HL-60/S4 (cell line): ENCODE measurements around the gene UBASH3B.

ENCODE experiments used
- in situ Hi-C: fragments of 300-500 bp; cut with MboI; formaldehyde crosslinking; loops from 2 replicates; pipeline ENCODE4 v1.14.3; 2022; ENCODE audit warnings: low sequenced_read_pairs

UBASH3B gene

DNA sequence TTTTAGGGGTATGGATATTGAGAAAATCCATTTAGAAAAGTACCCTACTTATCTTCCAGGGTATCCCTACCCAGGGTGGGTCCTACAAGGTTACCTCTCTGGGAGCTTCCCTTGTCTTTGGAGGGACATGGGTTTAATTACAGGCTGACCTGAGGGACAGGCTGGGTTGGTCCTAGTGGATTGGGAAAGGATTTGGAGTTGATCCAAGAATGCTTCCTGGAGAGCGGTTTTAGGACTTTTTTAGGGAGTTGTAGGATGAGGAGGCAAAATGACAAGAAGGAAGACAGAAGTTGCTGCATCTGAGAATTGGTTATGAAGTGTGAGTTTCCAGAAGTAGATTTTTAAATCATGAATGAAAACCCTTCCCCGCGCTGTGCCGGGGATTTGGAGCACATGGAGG, 121.0 kb downstream of the UBASH3B start:
- in situ Hi-C loops: no loop called here

DNA sequence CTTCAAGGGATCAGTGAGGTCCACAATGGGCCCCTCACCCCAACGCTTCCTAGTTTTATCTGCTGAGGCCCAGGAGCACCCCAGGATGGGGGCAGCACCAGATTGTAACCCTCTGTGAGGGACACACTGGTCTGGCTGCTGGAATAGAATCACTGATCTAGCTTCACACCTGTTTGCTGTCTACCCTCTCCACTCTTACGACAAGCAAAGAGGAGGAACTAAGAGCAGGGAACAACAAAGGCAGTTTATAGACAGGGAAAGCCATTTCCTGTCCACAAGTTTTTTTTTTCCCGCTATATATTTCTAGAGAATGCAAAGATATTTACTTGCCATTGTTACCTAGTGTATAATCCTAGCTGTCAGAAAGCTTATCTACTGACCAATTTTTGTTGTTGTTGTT, 121.8 kb downstream of the UBASH3B start:
- in situ Hi-C loops: no loop called here

DNA sequence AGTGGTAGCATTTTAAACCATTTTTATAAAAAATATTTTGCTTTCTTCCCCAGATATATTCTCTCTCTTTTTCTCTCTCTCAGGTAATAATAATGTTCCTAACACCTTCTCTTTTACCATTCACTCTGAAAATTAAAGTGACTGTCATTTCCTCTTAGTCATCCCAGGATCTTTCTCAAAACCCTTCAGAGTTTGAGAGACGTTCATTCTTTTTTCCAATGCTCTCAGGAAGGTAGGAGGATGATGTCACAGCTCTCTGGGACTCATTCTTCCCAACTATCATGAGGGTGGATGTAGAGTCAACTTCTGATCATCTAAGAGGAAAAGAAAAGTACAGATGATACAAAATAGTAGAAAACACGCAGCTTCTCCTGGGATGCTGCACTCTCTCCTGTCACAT, 122.6 kb downstream of the UBASH3B start:
- in situ Hi-C loops: no loop called here

DNA sequence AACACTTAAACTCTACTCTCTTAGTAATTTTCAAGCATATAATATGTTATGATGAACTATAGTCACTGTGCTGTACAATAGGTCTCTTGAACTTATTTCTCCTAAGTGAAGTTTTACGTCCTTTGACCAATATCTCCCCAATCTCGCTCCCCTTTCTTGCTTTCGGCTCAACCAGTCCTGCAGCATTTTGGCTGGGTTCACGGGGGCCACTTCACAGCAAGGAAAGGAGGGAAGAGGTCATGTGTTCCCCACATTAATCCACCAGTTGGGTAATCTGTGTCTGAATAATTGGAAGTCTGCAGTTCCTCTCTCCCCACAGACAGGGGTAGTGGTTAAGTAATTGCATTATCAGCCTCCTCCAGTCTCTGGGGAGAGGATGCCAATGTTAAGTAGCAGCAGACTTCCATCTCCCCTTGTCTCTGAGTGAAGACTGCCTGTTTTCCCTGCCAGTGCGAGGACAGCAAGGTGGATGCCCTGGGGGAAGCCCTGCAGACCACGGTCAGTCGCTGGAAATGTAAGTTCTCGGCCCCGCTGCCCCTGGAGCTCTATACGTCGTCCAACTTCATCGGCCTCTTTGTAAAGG, 123.6 kb downstream of the UBASH3B start:
- in situ Hi-C loops: no loop called here

DNA sequence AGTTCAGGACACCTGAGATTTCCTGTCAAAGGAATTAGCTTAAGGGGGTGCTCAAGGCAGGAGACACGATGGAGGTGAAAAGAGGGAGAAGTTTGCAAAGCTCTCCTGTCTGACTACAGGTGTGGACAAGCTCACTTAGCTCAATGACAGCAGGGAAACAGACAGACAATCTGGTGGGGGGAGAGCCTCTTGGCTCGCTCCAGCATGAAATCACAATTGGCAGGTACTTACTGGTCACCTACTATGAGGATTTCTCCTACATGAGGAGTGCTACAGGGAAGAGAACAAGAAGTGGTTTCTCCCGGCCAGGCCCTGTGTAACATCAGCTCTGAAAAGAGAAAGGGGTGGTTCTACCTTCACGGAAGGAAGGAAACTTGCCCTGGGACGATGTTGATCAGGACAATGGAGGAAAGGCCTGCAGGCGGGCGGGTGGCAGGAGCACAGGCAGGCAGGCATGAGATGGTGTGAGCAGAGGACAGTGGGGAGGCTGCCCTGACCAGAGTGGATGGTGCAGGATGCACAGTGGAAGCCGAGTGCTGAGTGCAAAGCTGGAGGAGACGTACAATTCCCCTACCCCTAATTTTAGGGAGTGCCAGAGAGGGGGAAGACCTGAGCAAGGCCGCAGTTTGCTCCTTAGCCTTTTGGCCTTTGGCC, 124.9 kb downstream of the UBASH3B start:
- in situ Hi-C loops: no loop called here

DNA sequence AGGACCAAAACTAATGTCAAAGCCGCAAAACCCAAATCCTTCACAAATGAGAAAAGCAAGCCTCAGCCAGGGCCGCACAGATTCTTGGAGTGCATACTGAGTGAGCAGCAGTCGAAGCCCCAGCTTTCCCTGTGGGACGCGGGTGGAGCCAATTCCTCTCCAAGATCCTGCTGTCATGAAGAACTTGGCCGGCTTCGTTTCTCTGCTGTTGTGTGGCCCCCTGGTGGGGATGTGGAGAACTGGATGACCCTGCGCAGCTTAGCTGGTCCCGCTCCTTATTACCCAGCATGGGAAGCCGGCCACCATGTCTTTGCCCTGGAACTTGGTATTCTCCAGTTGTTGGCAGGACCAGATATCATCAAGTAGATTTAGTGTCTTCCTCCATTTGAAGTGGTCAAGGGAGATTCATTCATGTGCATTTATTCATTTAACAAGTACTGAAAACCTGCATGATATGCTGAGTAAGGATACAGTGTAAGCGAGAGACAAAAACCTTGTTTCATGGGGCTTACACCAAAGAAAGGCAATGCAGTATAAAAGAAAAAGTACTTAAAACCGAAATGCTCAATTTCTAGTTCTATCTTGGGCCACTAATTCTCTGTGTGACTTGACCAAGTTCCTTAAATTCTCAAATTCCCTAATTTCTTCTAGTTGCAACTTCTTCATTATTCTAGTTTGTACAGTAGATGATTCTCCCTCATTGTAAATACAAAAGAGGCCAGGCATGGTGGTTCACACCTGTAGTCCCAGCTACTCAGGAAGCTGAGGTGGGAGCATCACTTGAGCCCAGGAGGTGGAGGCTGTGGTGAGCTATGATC, 126.1 kb downstream of the UBASH3B start:
- in situ Hi-C loops: no loop called here

DNA sequence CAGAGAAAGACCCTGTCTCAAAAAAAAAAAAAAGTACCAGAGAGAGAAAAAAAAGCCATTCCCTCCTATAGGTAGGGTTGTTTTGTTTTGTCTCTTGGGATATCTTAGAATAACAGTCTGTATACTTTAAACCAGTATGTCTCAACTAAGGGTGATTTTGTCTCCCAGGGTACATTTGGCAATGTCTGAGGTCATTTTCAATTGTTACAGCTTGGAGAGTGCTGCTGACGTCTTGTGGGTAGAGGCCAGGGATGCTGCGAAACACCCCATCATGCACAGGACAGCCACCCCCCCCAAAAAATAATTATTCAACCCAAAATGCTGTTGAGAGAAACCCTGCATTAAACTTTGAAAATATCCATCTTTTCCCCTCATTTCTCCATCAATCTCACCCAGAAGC, 126.7 kb downstream of the UBASH3B start:
- in situ Hi-C loops: no loop called here

DNA sequence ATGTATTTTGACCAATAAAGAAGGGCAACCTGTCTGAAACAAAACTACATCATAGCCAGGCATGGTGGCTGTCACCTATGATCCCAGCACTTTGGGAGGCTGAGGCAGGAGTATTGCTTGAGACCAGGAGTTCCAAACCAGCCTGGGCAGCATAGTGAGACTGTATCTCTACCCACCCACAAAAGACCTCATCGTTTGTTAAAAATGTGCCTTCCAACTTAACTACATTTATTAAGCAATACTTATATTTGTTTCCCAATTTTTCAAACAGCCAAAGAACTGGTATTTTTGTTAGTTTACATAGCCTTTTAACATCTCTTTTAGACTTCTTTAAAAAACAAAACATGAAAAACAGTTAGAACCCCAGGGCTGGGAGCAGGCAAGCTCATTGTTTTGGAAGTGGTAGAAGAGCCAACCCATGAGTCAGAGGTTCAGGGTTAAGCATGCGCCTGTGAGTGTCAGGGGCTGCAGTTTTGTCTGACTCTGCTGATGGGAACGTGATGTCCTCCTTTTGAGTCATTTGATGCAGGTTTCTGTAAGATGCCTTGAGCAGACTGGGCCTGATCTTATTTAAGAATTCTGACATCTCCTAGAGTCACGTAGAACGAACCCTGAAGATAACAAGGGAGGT, 128.9 kb downstream of the UBASH3B start:
- in situ Hi-C loops: no loop called here

DNA sequence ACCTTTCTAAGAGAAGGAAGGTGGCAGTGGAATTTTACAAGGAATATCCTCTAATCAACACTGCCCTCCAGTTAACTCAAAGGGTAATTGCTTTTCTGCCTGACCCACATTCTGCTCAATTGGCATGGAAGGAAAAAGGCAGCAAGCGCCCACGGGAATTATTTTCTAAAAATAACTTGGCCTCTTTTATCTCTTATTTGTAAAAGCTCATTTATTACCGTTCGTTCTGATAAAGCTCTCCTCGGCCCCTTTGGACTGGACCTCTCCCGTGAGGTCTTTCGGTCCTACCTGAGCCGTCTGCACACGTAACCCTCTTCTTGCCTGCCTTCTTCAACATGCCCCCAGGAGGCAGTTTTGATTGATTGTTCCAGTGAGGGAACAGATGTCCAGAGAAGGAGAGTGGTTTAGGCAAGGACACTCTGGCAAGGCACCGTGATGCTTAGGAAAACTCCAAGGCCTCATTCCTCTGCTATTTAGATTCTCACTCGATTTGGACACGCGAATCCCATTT, 129.6 kb downstream of the UBASH3B start:
- in situ Hi-C loops: no loop called here

DNA sequence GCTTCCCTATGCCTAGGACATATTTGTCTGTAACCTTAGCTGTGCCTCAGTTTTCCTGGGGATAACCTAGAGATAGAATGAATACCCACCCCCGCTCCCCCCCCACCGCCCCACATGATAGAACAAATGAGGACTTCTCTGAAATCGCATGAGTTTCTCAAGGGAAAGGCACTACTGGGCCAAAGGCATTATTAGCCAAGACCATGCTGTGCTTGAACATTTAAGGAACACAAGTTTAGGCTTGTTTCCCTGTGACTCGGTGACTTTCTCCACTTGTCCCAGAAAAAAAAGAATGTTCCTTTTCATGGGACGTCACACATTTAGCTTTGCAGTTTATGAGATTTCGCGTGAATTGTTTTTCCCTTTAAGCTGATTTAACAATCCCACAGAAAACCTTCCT, 131.4 kb downstream of the UBASH3B start:
- in situ Hi-C loops: no loop called here

DNA sequence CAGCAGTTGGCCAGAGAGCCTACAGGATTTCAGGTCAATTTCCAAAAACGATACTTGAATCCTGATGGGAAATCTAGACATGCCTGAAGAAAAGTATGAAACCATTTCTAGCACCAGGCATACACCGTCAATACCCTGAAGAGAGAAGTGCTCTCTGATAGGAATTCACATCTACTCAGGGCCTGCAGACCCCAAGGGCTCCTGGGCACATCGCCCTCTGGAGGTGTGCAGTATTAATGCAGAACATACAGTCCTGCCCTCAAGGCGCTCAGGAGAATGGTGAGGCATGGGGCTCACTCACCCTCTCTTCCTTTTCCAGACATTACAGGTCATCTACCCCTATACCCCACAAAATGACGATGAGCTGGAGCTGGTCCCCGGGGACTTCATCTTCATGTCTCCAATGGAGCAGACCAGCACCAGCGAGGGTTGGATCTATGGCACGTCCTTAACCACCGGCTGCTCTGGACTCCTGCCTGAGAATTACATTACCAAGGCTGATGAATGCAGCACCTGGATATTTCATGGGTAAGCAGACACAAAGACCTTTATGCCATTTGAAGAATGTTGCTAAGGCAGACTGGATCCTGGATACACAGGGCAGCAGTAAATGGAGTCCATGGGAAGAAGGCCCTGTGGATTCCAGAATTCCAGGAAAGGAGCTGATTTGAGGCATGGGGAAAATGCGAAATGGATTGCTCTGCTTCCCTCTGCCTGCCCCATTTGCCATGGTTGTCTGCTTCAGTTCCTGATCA, 133.4 kb downstream of the UBASH3B start:
- in situ Hi-C loops: no loop called here

DNA sequence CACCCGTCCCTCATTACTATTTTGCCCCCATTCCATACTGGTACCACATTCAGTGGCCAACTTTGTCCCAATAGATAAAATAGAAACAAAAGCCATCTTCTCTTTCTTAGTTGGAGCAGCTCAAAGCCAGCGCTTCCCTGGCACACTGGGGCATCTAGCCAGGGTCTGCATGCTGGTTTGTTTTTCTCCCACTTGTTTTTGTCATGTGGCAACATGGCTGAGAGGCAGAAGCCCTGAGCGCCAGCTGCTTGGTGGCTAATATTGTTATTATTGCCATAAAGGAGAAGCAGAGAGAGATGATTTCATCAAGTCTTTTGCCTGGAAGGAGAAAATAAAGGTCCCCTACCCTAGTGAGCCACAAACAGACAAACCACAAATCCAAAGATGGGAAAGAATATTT, 134.4 kb downstream of the UBASH3B start:
- in situ Hi-C loops: no loop called here

DNA sequence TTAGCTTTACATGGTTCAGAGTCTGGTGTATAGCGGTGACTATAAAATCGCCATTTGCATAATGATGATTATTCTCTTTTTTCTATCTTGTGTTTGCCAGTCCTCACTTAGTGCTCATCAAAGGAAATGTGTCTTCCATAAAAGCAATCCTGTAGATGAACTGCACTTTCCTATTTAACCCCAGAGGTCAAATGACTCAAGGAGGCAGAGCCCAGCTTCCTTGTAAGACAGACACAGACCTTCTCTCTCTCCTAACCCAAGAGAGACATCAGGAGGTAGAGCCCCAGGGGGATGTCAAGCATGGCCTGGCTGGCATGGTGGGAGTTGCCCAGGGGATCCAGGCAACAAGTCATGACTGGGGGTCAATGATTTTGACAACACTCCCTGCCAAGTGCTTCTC, 135.9 kb downstream of the UBASH3B start:
- in situ Hi-C loops: no loop called here

DNA sequence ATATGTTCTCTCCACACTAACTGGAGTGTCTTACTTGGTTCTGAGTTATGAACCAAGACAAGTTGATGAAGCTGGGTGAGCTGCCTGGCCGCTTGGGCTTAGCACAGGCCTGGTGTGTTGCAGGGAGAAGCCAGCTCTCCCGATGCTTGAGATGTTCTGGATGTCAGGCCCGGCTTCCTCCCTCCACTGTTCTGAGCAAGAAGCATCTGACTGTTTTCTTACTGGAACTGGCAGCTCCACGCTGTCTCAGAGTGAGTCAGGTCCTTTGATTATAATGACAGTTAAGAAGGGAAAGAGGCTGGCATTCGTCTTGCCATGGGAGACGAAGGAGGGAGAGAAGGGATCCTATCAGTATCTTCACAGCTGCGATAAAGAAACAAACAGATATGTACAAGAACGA, 136.3 kb downstream of the UBASH3B start:
- in situ Hi-C loops: no loop called here

DNA sequence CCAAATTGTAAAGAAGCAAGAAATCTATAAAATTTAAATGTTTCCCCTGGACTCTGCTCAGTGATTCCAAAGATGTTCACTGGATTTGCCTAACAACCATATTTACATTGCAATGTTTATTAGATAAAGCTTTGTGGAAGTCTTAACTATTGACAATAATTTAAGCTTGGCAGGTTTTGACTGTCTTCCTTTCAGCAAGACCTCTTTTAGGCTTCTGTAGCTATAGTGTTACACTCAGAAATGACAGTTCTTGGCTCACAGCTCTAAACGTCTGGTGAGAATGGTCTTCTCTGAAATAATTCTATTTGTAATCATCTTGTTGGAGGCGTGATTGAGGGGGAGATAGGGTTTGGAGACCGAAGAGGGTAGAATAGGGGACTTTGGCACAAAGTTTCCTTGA, 138.0 kb downstream of the UBASH3B start:
- in situ Hi-C loops: no loop called here

DNA sequence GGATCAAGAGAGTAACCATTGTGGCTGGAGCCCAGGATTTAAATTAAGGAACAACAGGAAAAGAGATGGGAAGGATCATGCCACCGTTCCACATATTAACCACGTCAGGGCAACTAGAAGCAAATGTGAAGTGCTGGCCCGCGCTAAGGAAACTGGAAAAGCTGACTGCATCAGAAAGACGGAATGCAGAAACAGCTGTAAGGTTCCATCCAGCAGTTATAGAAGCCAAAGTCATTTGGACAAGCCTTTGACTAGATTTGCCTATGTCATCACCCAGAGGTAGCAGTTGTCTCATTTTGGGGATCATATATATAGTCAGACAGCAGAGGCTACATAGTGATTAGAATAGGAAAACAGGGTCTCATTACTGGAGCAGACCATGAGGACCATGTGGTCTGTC, 139.8 kb downstream of the UBASH3B start:
- in situ Hi-C loops: no loop called here

DNA sequence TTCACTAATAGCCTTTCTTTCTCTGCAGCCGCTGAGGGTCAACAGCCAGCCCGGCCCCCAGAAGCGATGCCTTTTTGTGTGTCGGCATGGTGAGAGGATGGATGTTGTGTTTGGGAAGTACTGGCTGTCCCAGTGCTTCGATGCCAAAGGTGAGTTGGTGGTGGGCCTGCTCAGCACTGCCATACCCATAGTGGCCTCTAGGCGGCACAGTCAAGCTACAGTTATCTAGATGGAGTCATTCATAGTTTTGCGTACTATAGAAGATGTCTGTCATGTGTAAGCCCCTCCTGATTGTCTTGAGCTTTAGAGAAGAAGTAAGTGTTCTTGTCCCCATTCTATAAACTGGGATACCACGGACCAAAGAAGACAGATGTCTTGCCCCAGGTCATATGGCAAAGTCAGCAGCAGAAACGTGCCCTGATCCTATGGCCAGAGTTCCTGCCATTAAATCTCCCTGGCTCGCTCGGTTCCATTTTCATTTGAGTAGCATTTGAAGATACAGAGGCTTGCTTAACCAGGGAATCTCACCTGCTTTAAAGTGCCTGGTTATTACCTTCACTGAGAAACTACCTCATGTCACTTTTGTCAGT, 140.7 kb downstream of the UBASH3B start:
- in situ Hi-C loops: no loop called here

DNA sequence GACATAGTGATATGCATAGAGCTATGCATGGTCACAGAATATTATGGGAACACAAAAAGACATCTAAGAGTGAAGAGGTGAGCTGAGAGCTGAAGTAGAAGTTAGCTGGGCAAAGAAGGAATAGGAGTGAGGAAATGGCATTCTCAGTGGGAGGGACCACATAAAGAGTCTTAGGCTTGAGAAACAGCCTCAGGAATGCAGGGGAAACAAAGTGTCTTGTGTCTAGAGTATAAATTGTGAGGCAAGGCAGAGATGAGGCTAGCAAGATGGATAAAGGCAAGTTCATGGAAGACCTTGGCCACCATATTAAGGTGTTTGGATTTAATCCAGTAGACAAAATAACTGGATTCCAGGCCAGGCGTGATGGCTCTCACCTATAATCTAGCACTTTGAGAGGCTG, 142.1 kb downstream of the UBASH3B start:
- in situ Hi-C loops: no loop called here

DNA sequence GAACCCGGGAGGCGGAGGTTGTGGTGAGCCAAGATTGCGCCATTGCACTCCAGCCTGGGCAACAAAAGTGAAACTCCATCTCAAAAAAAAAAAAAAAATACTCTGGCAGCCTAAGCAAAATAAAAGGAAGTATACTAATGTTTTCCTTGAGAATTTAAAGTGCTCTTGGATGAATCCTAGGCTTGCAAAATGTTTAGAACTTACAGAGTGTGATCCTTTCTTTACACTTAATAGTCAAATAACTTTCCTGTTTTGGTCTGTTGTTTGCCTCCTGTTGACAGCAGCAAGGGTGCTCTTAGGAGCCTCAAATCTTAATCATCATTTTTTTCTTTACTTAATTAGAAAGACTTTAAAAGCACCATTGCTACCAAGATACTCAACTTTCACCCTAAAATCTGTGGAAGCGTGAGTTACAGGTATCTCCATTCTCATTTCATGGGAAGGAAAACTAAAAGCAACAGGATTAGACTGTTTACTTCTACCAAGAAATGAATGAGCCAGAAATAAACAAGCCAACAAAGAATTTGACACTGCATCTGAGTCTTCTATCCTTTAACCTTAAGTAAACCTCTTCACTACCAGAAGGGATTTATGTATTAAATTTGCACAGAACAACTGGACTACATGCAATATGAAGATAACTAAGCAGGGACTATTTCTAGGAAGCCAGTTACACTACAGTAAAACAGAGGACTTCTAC, 144.0 kb downstream of the UBASH3B start:
- in situ Hi-C loops: no loop called here

DNA sequence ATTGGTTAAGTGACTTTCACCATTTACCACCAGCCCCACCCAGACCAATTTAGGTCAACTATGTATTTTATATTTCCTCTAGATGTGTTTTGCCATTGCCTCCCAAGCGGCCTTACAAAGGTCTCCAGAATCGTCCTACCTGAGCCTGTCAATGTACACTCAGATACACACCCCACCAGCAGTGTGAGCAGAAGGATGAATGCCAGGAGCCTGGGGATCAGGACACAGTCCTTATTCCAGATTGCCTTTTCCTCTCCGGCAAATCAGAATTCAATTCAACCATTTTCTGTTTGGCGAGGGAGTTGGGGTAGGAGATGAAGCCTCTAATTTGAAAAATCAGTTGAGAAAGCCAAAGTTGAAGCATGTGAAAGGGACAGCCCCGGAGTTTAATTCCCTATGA, 147.4 kb downstream of the UBASH3B start:
- in situ Hi-C loops: no loop called here
